Fibroblast of lung (primary cell): ENCODE measurements around the gene RASSF8. TPM values are rescaled to one million over a fixed set of nuclear protein-coding genes. Genes with fewer than 3 reads are reported as not detected.

Source experiments
- DNase-seq, 2 donors: peaks; one replicate each; pipeline versions ENCODE4 v3.0.0 to v3.0.0-alpha.2; 2010; ENCODE audit warnings: low read depth in 2 of 2
- H2AFZ ChIP-seq: 2 replicates; pipeline ENCODE4 v1.5.1; 2012; ENCODE audit warnings: low read length, control low read depth, inconsistent platforms
- H3K27ac ChIP-seq: 2 replicates; pipeline ENCODE4 v1.5.1; 2011; ENCODE audit warnings: low read length, control low read depth; ENCODE audit not compliant: insufficient read depth
- H3K27me3 ChIP-seq: 2 replicates; pipeline ENCODE4 v1.5.1; 2011; ENCODE audit warnings: mild to moderate bottlenecking, low read length; ENCODE audit not compliant: control insufficient read depth, insufficient read depth
- H3K36me3 ChIP-seq: 2 replicates; pipeline ENCODE4 v1.5.1; 2011; ENCODE audit warnings: low read length; ENCODE audit not compliant: control insufficient read depth, insufficient read depth
- H3K4me1 ChIP-seq: 2 replicates; pipeline ENCODE4 v1.5.1; 2011; ENCODE audit warnings: low read length; ENCODE audit not compliant: control insufficient read depth, insufficient read depth; ENCODE audit errors: extremely low read depth
- H3K4me2 ChIP-seq: 2 replicates; pipeline ENCODE4 v1.5.1; 2011; ENCODE audit warnings: low read length, control low read depth; ENCODE audit not compliant: insufficient read depth; ENCODE audit errors: extremely low read depth
- H3K4me3 ChIP-seq, 4 experiments: fragments of 200-600 bp in 1 of 4; sonication (generic) in 1 of 4; replicated peaks in 1 of 4; 2 replicates each; pipeline ENCODE4 v1.5.1; 2011 to 2016; ENCODE audit warnings: low read length in 4 of 4, low read depth in 3 of 4, mild to moderate bottlenecking in 3 of 4, control low read depth in 2 of 4, inconsistent platforms in 1 of 4, mixed read lengths in 1 of 4; ENCODE audit not compliant: insufficient read depth in 1 of 4; ENCODE audit errors: control extremely low read depth in 1 of 4
- H3K79me2 ChIP-seq: 2 replicates; pipeline ENCODE4 v1.5.1; 2012; ENCODE audit warnings: mild to moderate bottlenecking, low read length, inconsistent platforms; ENCODE audit not compliant: control insufficient read depth, insufficient read depth
- H3K9ac ChIP-seq: 2 replicates; pipeline ENCODE4 v1.5.1; 2011; ENCODE audit warnings: mild to moderate bottlenecking, low read length, control low read depth; ENCODE audit not compliant: insufficient read depth
- H3K9me3 ChIP-seq: 2 replicates; pipeline ENCODE4 v1.5.1; 2012; ENCODE audit warnings: low read depth, low read length; ENCODE audit not compliant: control insufficient read depth, insufficient read depth
- H4K20me1 ChIP-seq: 2 replicates; pipeline ENCODE4 v1.5.1; 2011; ENCODE audit warnings: low read length; ENCODE audit not compliant: control insufficient read depth, insufficient read depth; ENCODE audit errors: extremely low read depth
- CTCF ChIP-seq, 2 donors: IDR thresholded peaks in 1 of 2; conservative IDR thresholded peaks in 1 of 2; 1 replicate in 1 of 2; 2 replicates in 1 of 2; pipeline ENCODE4 v1.5.1; 2011 to 2012; ENCODE audit warnings: low read length in 2 of 2, control low read depth in 1 of 2, inconsistent platforms in 1 of 2, low read depth in 1 of 2, mild to moderate bottlenecking in 1 of 2
- EZH2 ChIP-seq: IDR thresholded peaks from 2 replicates; pipeline ENCODE4 v1.5.1; 2012; ENCODE audit warnings: low read length, control low read depth, mild to moderate bottlenecking; ENCODE audit errors: missing control alignments
- polyA plus RNA-seq, 2 donors: library from polyadenylated mRNA; depleted of rRNA in 1 of 2; stranded (reverse) in 1 of 2; unstranded in 1 of 2; fragments of >200 nt; gene quantifications; 2 replicates each; pipeline ENCODE4 v1.2.1, GENCODE V29; 2011 to 2012; ENCODE audit warnings: missing spikeins in 1 of 2
- total RNA-seq: library from RNA; depleted of rRNA; stranded (reverse); fragments of >200 nt; gene quantifications from 2 replicates; pipeline ENCODE4 v1.2.1, GENCODE V29; 2014

RASSF8 gene
- total and polyA plus RNA-seq, 2 donors (not counting 1 experiment from before 2014, with no cell fraction given) = 28.8 to 52.8 TPM

DNA sequence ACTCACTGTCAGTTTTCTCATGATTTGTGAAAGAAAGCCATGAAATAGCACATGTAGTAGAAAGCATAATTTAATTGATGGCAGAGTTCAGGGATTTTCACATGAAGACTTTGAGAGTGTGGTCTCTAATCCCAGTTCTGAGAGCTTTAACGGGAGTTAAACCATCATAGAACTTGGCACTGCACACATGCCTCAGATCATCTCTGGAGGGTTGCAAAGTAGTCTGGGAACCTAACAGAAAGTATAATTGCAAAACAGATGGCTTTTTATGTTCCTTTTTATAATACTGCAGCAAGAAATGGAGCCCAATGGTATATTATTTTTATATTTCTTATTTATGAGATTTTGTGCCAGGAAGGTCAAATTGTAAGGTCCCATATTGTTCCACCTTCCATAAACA lies 88.4 kb downstream of the RASSF8 start:
- H3K4me1 ChIP-seq = peaks cover 7% of the 10 kb centered on the region
- no peak overlapping the region for H3K4me2 ChIP-seq
- H3K36me3 ChIP-seq = no peaks in the 10 kb centered on the region
- peaks cover 18% of the 10 kb centered on the region for H3K79me2 ChIP-seq
- H3K4me3 ChIP-seq = no peak overlapping the region
- H3K9me3 ChIP-seq = no peaks in the 10 kb centered on the region
- no peak overlapping the region for H3K9ac ChIP-seq
- H4K20me1 ChIP-seq = no peaks in the 10 kb centered on the region
- TF ChIP-seq CTCF (conservative IDR thresholded peaks at IDR 0.05 in 1 of 2, IDR thresholded peaks at IDR 0.05 in 1 of 2; ENCODE audit: low read depth in 1 of 2, low read length in 2 of 2) = no peak
- no peak for TF ChIP-seq EZH2
- H3K27ac ChIP-seq = no peak overlapping the region
- no peak overlapping the region for H2AFZ ChIP-seq
- DNase-seq = no peak
- H3K27me3 ChIP-seq = no peaks in the 10 kb centered on the region

DNA sequence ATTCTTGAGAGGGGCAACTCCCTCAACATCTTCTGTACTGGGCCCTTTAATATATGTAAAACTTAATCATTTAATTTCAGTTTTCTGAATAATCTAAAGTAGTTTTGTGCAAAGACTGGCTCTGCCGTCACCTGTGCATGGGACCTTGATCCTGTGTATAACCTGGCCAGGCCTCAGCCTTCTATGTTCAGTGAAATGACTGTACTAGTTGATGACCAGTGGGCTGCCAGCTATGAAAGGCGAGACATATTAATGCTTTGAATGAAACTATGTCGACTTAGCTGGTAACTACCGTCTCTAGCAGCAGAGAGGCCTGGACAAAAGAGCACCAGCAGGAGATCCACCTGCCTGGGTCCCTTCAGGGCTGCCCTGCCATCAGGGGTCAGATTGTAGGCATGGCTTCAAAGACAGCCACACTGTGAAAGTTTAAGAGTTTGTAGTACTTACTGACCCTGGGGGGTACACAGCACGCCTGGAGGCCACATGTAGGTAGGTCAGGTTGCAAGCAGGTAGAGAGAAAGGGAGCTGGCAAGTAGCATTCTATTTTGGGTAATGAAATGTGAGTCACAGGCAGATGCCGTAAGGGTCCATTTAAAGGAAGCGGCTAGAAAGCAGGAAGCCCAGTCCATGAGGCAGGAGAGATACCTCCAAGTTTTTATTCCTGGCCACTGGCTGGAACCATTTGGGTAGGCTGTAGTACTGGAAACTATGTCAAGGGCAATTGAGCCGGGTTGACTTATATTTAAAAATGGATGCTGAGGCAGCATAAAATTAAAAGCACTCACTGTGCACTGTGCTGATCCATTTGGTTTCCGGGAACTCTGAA lies 89.1 kb downstream of the RASSF8 start:
- no peaks in the 10 kb centered on the region for H3K9me3 ChIP-seq
- peak in 1 of 2 donors; percentile 32 for DNase-seq
- no peaks in the 10 kb centered on the region for H3K36me3 ChIP-seq
- no peaks in the 10 kb centered on the region for H3K27me3 ChIP-seq
- H3K4me1 ChIP-seq = peaks cover 5% of the 10 kb centered on the region
- no peak overlapping the region for H3K4me3 ChIP-seq
- no peak overlapping the region for H3K9ac ChIP-seq
- H3K4me2 ChIP-seq = no peak overlapping the region
- no peak for TF ChIP-seq EZH2
- no peak for TF ChIP-seq CTCF (conservative IDR thresholded peaks at IDR 0.05 in 1 of 2, IDR thresholded peaks at IDR 0.05 in 1 of 2; ENCODE audit: low read depth in 1 of 2, low read length in 2 of 2)
- H4K20me1 ChIP-seq = no peaks in the 10 kb centered on the region
- no peak overlapping the region for H3K27ac ChIP-seq
- peaks cover 18% of the 10 kb centered on the region for H3K79me2 ChIP-seq
- H2AFZ ChIP-seq = no peak overlapping the region

DNA sequence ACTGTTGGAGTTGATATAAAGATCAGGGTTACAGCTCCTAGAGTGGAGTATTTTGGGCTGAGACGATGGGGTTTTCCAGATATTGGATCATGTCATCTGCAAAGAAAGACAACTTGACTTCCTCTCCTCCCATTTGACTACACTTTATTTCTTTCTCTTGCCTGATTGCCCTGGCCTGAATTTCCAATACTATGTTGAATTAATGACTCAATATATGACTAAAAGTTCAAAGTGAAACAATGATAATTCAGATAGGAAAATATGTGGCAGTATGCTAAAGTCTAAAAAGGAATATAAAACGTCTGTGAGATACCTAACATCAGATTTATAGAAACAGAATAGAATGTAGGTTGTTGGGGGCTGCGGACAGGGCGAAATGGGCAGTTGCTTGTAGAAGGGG lies 94.2 kb downstream of the RASSF8 start:
- TF ChIP-seq EZH2 (no peak), CTCF (conservative IDR thresholded peaks at IDR 0.05 in 1 of 2, IDR thresholded peaks at IDR 0.05 in 1 of 2; ENCODE audit: low read depth in 1 of 2, low read length in 2 of 2) (no peak)
- no peak for DNase-seq
- no peak overlapping the region for H3K4me3 ChIP-seq
- no peaks in the 10 kb centered on the region for H3K9me3 ChIP-seq
- H3K36me3 ChIP-seq = no peaks in the 10 kb centered on the region
- H3K9ac ChIP-seq = no peak overlapping the region
- no peaks in the 10 kb centered on the region for H4K20me1 ChIP-seq
- no peaks in the 10 kb centered on the region for H3K27me3 ChIP-seq
- no peak overlapping the region for H2AFZ ChIP-seq
- H3K4me2 ChIP-seq = no peak overlapping the region
- peaks cover 2% of the 10 kb centered on the region for H3K4me1 ChIP-seq
- H3K79me2 ChIP-seq = peaks cover 5% of the 10 kb centered on the region
- no peak overlapping the region for H3K27ac ChIP-seq
